Neural progenitor cell (in vitro differentiated cells): Measurements from ENCODE around the gene EIPR1. TPM values are rescaled to one million over a fixed set of nuclear protein-coding genes. Genes with fewer than 3 reads are reported as not detected.

Experiments used
- DNase-seq: peaks from one replicate; pipeline ENCODE4 v3.0.0-alpha.2; 2016; ENCODE audit warnings: low spot score
- H2AFZ ChIP-seq: fragments of 200-600 bp; sonication (generic); replicated peaks from 2 replicates; pipeline ENCODE4 v1.6.1; 2016; ENCODE audit warnings: antibody characterized with exemption
- H3F3A ChIP-seq: fragments of 200-600 bp; sonication (generic); 2 replicates; pipeline ENCODE4 v1.6.1; 2016; ENCODE audit warnings: antibody characterized with exemption, low read depth
- H3K27ac ChIP-seq: fragments of 200-600 bp; sonication (generic); 2 replicates; pipeline ENCODE4 v1.5.1; 2016; ENCODE audit warnings: mild to moderate bottlenecking
- H3K27me3 ChIP-seq: fragments of 200-600 bp; sonication (generic); 2 replicates; pipeline ENCODE4 v1.6.1; 2016; ENCODE audit warnings: mild to moderate bottlenecking, moderate library complexity
- H3K36me3 ChIP-seq: fragments of 200-600 bp; sonication (generic); 2 replicates; pipeline ENCODE4 v1.5.1; 2016
- H3K4me1 ChIP-seq: fragments of 200-600 bp; sonication (generic); 2 replicates; pipeline ENCODE4 v1.6.1; 2016; ENCODE audit warnings: mixed run types
- H3K4me2 ChIP-seq: fragments of 200-600 bp; sonication (generic); 2 replicates; pipeline ENCODE4 v1.6.1; 2016
- H3K4me3 ChIP-seq: fragments of 200-600 bp; sonication (generic); 2 replicates; pipeline ENCODE4 v1.5.1; 2016
- H3K79me2 ChIP-seq: fragments of 200-600 bp; sonication (generic); 2 replicates; pipeline ENCODE4 v1.6.1; 2016; ENCODE audit warnings: low read depth
- H3K9ac ChIP-seq: fragments of 200-600 bp; sonication (generic); 2 replicates; pipeline ENCODE4 v1.6.1; 2016
- H3K9me3 ChIP-seq: fragments of 200-600 bp; sonication (generic); 2 replicates; pipeline ENCODE4 v1.5.1; 2016; ENCODE audit warnings: low read depth
- H4K20me1 ChIP-seq: fragments of 200-600 bp; sonication (generic); 2 replicates; pipeline ENCODE4 v1.6.1; 2016; ENCODE audit warnings: low read depth
- H3K27ac Mint-ChIP-seq: 3 replicates; pipeline ENCODE4 v1.8.0; 2021; ENCODE audit warnings: mixed read lengths
- H3K27me3 Mint-ChIP-seq: 2 replicates; pipeline ENCODE4 v1.8.0; 2022; ENCODE audit warnings: low read depth, mild to moderate bottlenecking, inconsistent platforms, moderate library complexity, mixed read lengths; ENCODE audit not compliant: insufficient read depth
- H3K36me3 Mint-ChIP-seq: 3 replicates; pipeline ENCODE4 v1.8.0; 2021; ENCODE audit warnings: mixed read lengths
- H3K4me1 Mint-ChIP-seq: 3 replicates; pipeline ENCODE4 v1.8.0; 2021; ENCODE audit warnings: mixed read lengths
- H3K4me3 Mint-ChIP-seq: 3 replicates; pipeline ENCODE4 v1.8.0; 2021; ENCODE audit warnings: mild to moderate bottlenecking, moderate library complexity, mixed read lengths
- H3K9me3 Mint-ChIP-seq: 3 replicates; pipeline ENCODE4 v1.8.0; 2020; ENCODE audit warnings: mixed read lengths
- EZH2 ChIP-seq: fragments of 200-600 bp; sonication (generic); IDR thresholded peaks from 2 replicates; pipeline ENCODE4 v1.6.1; 2017; ENCODE audit warnings: antibody characterized with exemption, mild to moderate bottlenecking, moderate library complexity
- EZH2phosphoT487 ChIP-seq: fragments of 200-600 bp; sonication (generic); IDR thresholded peaks from 2 replicates; pipeline ENCODE4 v1.6.1; 2017; ENCODE audit warnings: antibody characterized with exemption
- total RNA-seq: library from RNA; depleted of rRNA; stranded (reverse); fragments of >200 nt; gene quantifications from 2 replicates; pipeline ENCODE4 v1.2.3, GENCODE V29; 2015; ENCODE audit warnings: low replicate concordance
- TF ChIP-seq, protein P1 (sequence below): fragments of 200-600 bp; sonication (generic); IDR thresholded peaks from 2 replicates; pipeline ENCODE4 v1.5.1; 2017; ENCODE audit warnings: antibody characterized with exemption, mild to moderate bottlenecking

EIPR1 gene
- total RNA-seq, 1 donor from 2014 or later, result 57.1 TPM

DNA sequence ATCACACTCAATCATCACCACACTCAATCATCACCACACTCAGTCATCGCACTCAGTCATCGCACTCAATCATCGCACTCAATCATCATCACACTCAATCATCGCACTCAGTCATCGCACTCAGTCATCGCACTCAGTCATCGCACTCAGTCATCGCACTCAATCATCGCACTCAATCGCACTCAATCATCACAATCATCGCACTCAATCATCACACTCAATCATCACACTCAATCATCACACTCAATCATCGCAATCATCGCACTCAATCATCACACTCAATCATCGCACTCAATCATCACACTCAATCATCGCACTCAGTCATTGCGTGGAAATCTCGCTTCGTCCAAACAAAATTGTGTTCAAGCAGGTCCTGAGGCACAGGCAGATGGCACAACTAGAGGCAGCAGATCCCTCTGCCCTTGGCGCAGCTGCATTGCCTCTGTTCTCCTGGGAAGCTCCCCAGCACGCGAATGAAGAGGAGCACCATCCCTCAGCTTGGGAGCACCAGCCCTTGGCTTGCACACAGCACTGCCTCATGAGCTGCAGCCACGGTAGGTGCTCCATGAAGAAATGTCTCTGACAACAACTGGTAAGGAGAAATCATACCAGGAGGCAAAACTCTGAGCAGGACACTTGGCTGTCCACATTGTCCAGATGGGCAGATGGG, 108.1 kb downstream of the EIPR1 start:
- Histone ChIP-seq H3K27ac (no peak overlapping the region), H3K79me2 (peaks cover 12% of the 10 kb centered on the region), H3K27me3 (peaks cover 89% of the 10 kb centered on the region), H4K20me1 (peaks cover 64% of the 10 kb centered on the region), H3K36me3 (no peaks in the 10 kb centered on the region), H3K9ac (no peak overlapping the region), H3K9me3 (peaks cover 2% of the 10 kb centered on the region), H2AFZ (no peak overlapping the region), H3K4me2 (no peak overlapping the region), H3K4me3 (no peak overlapping the region), H3F3A (peaks cover 9% of the 10 kb centered on the region), H3K4me1 (peaks cover 14% of the 10 kb centered on the region)
- H3K4me3 Mint-ChIP-seq, result no peak overlapping the region
- DNase-seq, result no peak
- TF ChIP-seq, protein P1, sequence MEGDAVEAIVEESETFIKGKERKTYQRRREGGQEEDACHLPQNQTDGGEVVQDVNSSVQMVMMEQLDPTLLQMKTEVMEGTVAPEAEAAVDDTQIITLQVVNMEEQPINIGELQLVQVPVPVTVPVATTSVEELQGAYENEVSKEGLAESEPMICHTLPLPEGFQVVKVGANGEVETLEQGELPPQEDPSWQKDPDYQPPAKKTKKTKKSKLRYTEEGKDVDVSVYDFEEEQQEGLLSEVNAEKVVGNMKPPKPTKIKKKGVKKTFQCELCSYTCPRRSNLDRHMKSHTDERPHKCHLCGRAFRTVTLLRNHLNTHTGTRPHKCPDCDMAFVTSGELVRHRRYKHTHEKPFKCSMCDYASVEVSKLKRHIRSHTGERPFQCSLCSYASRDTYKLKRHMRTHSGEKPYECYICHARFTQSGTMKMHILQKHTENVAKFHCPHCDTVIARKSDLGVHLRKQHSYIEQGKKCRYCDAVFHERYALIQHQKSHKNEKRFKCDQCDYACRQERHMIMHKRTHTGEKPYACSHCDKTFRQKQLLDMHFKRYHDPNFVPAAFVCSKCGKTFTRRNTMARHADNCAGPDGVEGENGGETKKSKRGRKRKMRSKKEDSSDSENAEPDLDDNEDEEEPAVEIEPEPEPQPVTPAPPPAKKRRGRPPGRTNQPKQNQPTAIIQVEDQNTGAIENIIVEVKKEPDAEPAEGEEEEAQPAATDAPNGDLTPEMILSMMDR, result no peak
- TF ChIP-seq EZH2phosphoT487 (no peak), EZH2 (no peak)
- H3K27me3 Mint-ChIP-seq, result peaks cover 3% of the 10 kb centered on the region
- peaks cover 27% of the 10 kb centered on the region for H3K9me3 Mint-ChIP-seq
- peaks cover 22% of the 10 kb centered on the region for H3K36me3 Mint-ChIP-seq
- no peak overlapping the region for H3K27ac Mint-ChIP-seq
- peaks cover 29% of the 10 kb centered on the region for H3K4me1 Mint-ChIP-seq

DNA sequence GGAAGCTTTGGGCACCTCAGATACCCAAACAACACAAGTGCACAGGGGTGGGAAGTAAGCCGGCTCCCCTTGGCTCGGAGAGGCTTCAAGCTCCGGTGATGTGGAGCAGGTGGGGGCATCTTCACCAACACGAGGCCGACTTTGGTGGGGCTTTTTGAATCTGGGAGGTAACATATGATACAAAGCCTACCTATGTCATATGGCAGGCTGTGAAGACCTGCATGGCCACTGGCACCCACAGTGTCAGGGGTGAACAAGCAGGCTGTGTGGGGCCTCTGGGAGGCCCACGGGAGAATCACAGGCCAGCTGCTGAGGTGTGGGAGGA, 109.0 kb downstream of the EIPR1 start:
- H3K4me3 ChIP-seq, result no peak overlapping the region
- Mint-ChIP-seq H3K4me3 (no peak overlapping the region), H3K36me3 (peaks cover 17% of the 10 kb centered on the region), H3K27me3 (peaks cover 6% of the 10 kb centered on the region), H3K4me1 (peaks cover 37% of the 10 kb centered on the region), H3K27ac (no peak overlapping the region), H3K9me3 (peaks cover 22% of the 10 kb centered on the region)
- peaks cover 9% of the 10 kb centered on the region for H3F3A ChIP-seq
- no peak for DNase-seq
- peaks cover 97% of the 10 kb centered on the region for H3K27me3 ChIP-seq
- no peak for TF ChIP-seq EZH2phosphoT487
- TF ChIP-seq EZH2, result no peak
- TF ChIP-seq, protein P1, result no peak
- peaks cover 11% of the 10 kb centered on the region for H3K79me2 ChIP-seq
- H3K27ac ChIP-seq, result no peak overlapping the region
- H3K4me2 ChIP-seq, result no peak overlapping the region
- H3K36me3 ChIP-seq, result no peaks in the 10 kb centered on the region
- H3K9me3 ChIP-seq, result no peaks in the 10 kb centered on the region
- H3K9ac ChIP-seq, result no peak overlapping the region
- H4K20me1 ChIP-seq, result peaks cover 73% of the 10 kb centered on the region
- H3K4me1 ChIP-seq, result peaks cover 14% of the 10 kb centered on the region
- H2AFZ ChIP-seq, result no peak overlapping the region

DNA sequence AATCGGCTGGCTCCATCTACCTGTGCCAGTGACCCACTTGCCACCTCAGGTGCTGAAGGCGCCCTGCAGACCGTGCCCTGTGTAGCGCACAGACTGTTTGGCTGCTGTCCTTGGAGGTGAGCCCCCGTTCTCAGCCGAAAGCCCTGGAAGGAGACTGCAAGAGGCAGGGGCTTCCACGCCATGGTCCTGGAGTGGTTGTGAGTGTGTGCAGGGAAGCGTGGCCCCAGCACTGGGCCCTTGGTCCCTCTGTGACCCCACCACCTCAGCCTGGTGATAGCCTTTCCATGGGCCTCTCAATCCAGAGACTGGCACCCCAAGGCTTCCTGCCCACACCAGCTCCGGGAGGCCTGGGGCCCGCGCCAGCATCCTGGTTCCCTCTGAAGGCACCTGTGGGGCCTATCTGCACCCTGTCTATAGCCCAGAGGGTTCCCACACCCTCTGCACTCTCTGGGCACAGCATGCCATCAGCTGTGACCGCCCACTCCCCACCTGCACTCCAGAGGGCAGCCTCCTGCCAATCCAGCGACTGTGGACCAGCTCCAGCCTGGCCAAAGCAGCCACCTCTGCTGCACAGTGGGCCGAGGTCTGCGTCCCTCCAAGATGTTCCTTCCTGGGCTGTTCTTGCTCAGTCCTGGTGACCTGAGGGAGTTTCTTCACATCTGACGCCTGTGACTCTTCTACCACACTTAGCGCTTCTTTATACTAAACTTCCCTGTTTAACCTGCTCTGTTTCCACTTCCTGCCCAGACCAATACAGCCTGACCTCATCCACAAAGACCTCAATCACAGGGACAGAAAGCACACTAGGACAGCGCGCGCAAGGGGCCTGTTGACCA, 109.5 kb downstream of the EIPR1 start:
- H3K4me1 Mint-ChIP-seq, result peaks cover 39% of the 10 kb centered on the region
- DNase-seq, result no peak
- no peak overlapping the region for H3K27ac Mint-ChIP-seq
- H3K27me3 ChIP-seq, result peaks cover 98% of the 10 kb centered on the region
- no peaks in the 10 kb centered on the region for H3K9me3 ChIP-seq
- no peaks in the 10 kb centered on the region for H3K36me3 ChIP-seq
- peaks cover 16% of the 10 kb centered on the region for H3K9me3 Mint-ChIP-seq
- peaks cover 14% of the 10 kb centered on the region for H3K4me1 ChIP-seq
- no peak overlapping the region for H3K27ac ChIP-seq
- H3K79me2 ChIP-seq, result peaks cover 9% of the 10 kb centered on the region
- H3F3A ChIP-seq, result peaks cover 9% of the 10 kb centered on the region
- H3K27me3 Mint-ChIP-seq, result peaks cover 8% of the 10 kb centered on the region
- H3K4me3 Mint-ChIP-seq, result no peak overlapping the region
- no peak overlapping the region for H2AFZ ChIP-seq
- peaks cover 18% of the 10 kb centered on the region for H3K36me3 Mint-ChIP-seq
- peaks cover 79% of the 10 kb centered on the region for H4K20me1 ChIP-seq
- H3K4me3 ChIP-seq, result no peak overlapping the region
- TF ChIP-seq EZH2phosphoT487 (no peak), EZH2 (no peak)
- TF ChIP-seq, protein P1, result no peak
- H3K9ac ChIP-seq, result no peak overlapping the region
- no peak overlapping the region for H3K4me2 ChIP-seq
